ENCODE data around the gene TRIM24.

The TRIM24 gene

DNA sequence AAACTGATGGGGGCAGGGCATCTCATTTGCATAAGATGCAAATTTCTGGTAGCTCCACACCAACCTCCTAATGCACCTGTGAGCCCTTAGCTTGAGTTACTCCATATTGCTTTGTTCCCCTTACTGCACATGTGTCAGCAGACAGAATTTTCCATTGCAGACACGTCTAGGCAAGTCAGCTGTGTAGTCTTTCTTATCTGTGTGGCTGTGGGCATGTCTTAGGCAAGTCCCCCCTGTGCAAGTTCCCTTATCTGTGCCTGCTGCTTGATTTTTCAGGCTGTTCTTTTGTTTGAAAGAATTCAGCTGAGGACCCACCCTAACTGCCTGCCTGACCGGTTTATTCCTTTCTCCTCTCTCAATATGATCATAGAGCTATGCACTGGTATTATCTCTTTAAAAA, 28.5 kb upstream of the TRIM24 start:
- no peak overlapping the region for H3K4me2 ChIP-seq (ENCODE audit: low read depth, low read length, poor library complexity, severe bottlenecking)
- H3K4me1 ChIP-seq (ENCODE audit: insufficient read depth, low read length, poor library complexity, severe bottlenecking): no peaks in the 10 kb centered on the region
- no peak for TF ChIP-seq EZH2phosphoT487 (IDR thresholded peaks at IDR 0.05; ENCODE audit: borderline replicate concordance)
- TF ChIP-seq, protein P1, sequence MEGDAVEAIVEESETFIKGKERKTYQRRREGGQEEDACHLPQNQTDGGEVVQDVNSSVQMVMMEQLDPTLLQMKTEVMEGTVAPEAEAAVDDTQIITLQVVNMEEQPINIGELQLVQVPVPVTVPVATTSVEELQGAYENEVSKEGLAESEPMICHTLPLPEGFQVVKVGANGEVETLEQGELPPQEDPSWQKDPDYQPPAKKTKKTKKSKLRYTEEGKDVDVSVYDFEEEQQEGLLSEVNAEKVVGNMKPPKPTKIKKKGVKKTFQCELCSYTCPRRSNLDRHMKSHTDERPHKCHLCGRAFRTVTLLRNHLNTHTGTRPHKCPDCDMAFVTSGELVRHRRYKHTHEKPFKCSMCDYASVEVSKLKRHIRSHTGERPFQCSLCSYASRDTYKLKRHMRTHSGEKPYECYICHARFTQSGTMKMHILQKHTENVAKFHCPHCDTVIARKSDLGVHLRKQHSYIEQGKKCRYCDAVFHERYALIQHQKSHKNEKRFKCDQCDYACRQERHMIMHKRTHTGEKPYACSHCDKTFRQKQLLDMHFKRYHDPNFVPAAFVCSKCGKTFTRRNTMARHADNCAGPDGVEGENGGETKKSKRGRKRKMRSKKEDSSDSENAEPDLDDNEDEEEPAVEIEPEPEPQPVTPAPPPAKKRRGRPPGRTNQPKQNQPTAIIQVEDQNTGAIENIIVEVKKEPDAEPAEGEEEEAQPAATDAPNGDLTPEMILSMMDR (conservative IDR thresholded peaks at IDR 0.05; ENCODE audit: low read length): no peak
- no peak overlapping the region for H2AFZ ChIP-seq (ENCODE audit: low read length)
- no peaks in the 10 kb centered on the region for H4K20me1 ChIP-seq (ENCODE audit: insufficient read depth, low read length, poor library complexity, severe bottlenecking)
- H3F3A ChIP-seq (ENCODE audit: low read depth): no peaks in the 10 kb centered on the region
- H3K79me2 ChIP-seq (ENCODE audit: insufficient read depth, low read length): no peaks in the 10 kb centered on the region
- no peak overlapping the region for H3K4me3 ChIP-seq (ENCODE audit: low read length, poor library complexity, severe bottlenecking)
- no peaks in the 10 kb centered on the region for H3K36me3 ChIP-seq (ENCODE audit: insufficient read depth, low read length)
- H3K27me3 ChIP-seq (ENCODE audit: insufficient read depth, low read length, poor library complexity, severe bottlenecking): no peaks in the 10 kb centered on the region
- no peaks in the 10 kb centered on the region for H3K9me2 ChIP-seq (replicated peaks; ENCODE audit: low read depth, low read length)
- peaks cover 9% of the 10 kb centered on the region; the same call in 1 of the 2 replicates for H3K9me3 ChIP-seq (ENCODE audit: insufficient read depth, low read depth, low read length)
- H3K9ac ChIP-seq (ENCODE audit: low read depth, low read length, poor library complexity, severe bottlenecking): no peak overlapping the region

DNA sequence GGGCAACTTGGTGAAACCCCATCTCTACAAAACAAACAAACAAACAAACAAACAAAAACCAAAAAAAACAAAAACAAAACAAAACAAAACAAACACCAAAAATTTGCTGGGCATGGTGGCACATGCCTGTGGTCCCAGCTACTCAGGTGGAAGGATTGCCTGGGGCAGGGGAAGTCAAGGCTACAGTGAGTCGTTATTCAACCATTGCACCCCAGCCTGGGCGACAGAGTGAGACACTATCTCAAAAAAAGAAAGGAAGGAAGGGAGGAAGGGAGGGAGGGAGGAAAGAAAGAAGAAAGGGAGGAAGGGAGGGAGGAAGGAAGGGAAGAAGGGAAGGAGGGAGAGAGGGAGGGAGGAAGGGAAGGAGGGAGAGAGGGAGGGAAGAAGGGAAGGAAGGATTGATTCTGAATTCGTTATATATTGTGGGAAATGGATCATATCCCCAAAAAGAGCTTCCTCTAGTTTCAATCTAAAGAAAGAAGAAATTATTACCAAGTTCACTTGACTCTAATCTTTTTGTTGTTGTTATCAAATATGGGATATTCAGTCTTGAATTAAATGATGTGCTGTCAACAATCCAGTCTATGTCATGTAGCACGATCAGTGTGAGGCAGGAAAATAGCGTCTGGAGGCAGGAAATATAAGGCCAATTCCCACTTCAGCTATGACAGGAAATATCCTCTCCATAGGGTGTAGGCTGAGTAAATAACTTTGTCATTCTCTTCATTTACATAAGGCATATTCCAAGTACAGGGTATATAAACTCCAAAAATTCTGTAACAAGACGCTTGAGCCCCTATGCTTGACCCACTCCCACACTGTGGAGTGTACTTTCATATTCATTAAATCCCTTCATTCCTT, 26.2 kb upstream of the TRIM24 start:
- Histone ChIP-seq H3K4me3 (ENCODE audit: low read length, poor library complexity, severe bottlenecking) (no peak overlapping the region), H3K4me2 (ENCODE audit: low read depth, low read length, poor library complexity, severe bottlenecking) (no peak overlapping the region), H3K79me2 (ENCODE audit: insufficient read depth, low read length) (no peaks in the 10 kb centered on the region), H2AFZ (ENCODE audit: low read length) (no peak overlapping the region), H4K20me1 (ENCODE audit: insufficient read depth, low read length, poor library complexity, severe bottlenecking) (no peaks in the 10 kb centered on the region), H3K4me1 (ENCODE audit: insufficient read depth, low read length, poor library complexity, severe bottlenecking) (no peaks in the 10 kb centered on the region), H3K27me3 (ENCODE audit: insufficient read depth, low read length, poor library complexity, severe bottlenecking) (no peaks in the 10 kb centered on the region), H3F3A (ENCODE audit: low read depth) (no peaks in the 10 kb centered on the region), H3K9me3 (ENCODE audit: insufficient read depth, low read depth, low read length) (peaks cover 9% of the 10 kb centered on the region; the same call in 1 of the 2 replicates), H3K9me2 (replicated peaks; ENCODE audit: low read depth, low read length) (no peaks in the 10 kb centered on the region), H3K36me3 (ENCODE audit: insufficient read depth, low read length) (no peaks in the 10 kb centered on the region), H3K9ac (ENCODE audit: low read depth, low read length, poor library complexity, severe bottlenecking) (no peak overlapping the region)
- TF ChIP-seq, protein P1 (conservative IDR thresholded peaks at IDR 0.05; ENCODE audit: low read length): no peak
- no peak for TF ChIP-seq EZH2phosphoT487 (IDR thresholded peaks at IDR 0.05; ENCODE audit: borderline replicate concordance)

DNA sequence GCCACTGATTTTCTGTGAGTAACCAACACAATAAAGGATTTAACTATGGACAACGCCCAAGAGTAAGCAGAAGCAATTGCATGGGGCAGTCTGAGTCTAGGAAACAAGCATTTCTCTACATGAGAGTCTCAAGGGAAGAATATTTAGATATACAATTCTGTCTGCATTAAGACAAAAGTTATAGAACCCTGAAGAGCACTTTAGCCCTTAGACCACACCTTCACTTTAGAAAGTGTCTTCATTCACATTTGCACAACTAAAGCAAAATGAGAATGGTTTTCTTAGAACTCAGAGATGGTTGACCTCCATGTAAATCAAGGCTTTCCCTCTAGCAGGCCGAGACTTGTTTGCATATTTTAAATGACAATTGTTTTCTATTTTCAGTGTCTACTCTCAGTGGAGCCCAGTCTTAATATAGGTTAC, 25.5 kb upstream of the TRIM24 start:
- no peaks in the 10 kb centered on the region for H3F3A ChIP-seq (ENCODE audit: low read depth)
- no peaks in the 10 kb centered on the region for H3K4me1 ChIP-seq (ENCODE audit: insufficient read depth, low read length, poor library complexity, severe bottlenecking)
- peaks cover 5% of the 10 kb centered on the region; the same call in 1 of the 2 replicates for H3K9me3 ChIP-seq (ENCODE audit: insufficient read depth, low read depth, low read length)
- no peak overlapping the region for H3K4me2 ChIP-seq (ENCODE audit: low read depth, low read length, poor library complexity, severe bottlenecking)
- no peak overlapping the region for H3K4me3 ChIP-seq (ENCODE audit: low read length, poor library complexity, severe bottlenecking)
- H3K9ac ChIP-seq (ENCODE audit: low read depth, low read length, poor library complexity, severe bottlenecking): no peak overlapping the region
- no peaks in the 10 kb centered on the region for H3K79me2 ChIP-seq (ENCODE audit: insufficient read depth, low read length)
- TF ChIP-seq, protein P1 (conservative IDR thresholded peaks at IDR 0.05; ENCODE audit: low read length): no peak
- no peak for TF ChIP-seq EZH2phosphoT487 (IDR thresholded peaks at IDR 0.05; ENCODE audit: borderline replicate concordance)
- no peak overlapping the region for H2AFZ ChIP-seq (ENCODE audit: low read length)
- H3K27me3 ChIP-seq (ENCODE audit: insufficient read depth, low read length, poor library complexity, severe bottlenecking): no peaks in the 10 kb centered on the region
- no peaks in the 10 kb centered on the region for H3K36me3 ChIP-seq (ENCODE audit: insufficient read depth, low read length)
- no peaks in the 10 kb centered on the region for H3K9me2 ChIP-seq (replicated peaks; ENCODE audit: low read depth, low read length)
- no peaks in the 10 kb centered on the region for H4K20me1 ChIP-seq (ENCODE audit: insufficient read depth, low read length, poor library complexity, severe bottlenecking)
